Ovary (tissue), 9 donors: Measurements from ENCODE around the gene RASAL2. TPM values are rescaled to one million over a fixed set of nuclear protein-coding genes. Genes with fewer than 3 reads are reported as not detected.

ENCODE experiments used
- DNase-seq, 5 donors: peaks; one replicate each; pipeline ENCODE4 v3.0.0-alpha.2; 2019 to 2020
- H3K27ac ChIP-seq, 2 donors: fragments of 200-600 bp; one replicate each; pipeline versions ENCODE4 v1.5.1 to v1.8.0; 2019 to 2022
- H3K27me3 ChIP-seq: fragments of 200-600 bp; one replicate; pipeline ENCODE4 v1.8.0; 2022
- H3K36me3 ChIP-seq: fragments of 200-600 bp; sonication (generic); one replicate; pipeline ENCODE4 v1.5.1; 2019
- H3K4me1 ChIP-seq: one replicate; pipeline ENCODE4 v1.8.1; 2013; ENCODE audit warnings: mild to moderate bottlenecking, moderate library complexity; ENCODE audit not compliant: insufficient read depth
- H3K4me3 ChIP-seq: fragments of 200-600 bp; sonication (generic); one replicate; pipeline ENCODE4 v1.5.1; 2017
- H3K9me3 ChIP-seq, 2 donors: fragments of 200-600 bp in 1 of 2; sonication (generic) in 1 of 2; one replicate each; pipeline versions ENCODE4 v1.5.1 to v1.8.1; 2013 to 2019; ENCODE audit warnings: mild to moderate bottlenecking in 1 of 2, moderate library complexity in 1 of 2
- CTCF ChIP-seq, 3 donors: fragments of 450-650 bp in 2 of 3; fragments of 200-600 bp in 1 of 3; IDR thresholded peaks; one replicate each; pipeline versions ENCODE4 v1.5.1 to v1.8.0; 2016 to 2022; ENCODE audit warnings: antibody characterized with exemption in 3 of 3, mild to moderate bottlenecking in 1 of 3
- EP300 ChIP-seq: sonication (generic); formaldehyde crosslinking; IDR thresholded peaks from one replicate; pipeline ENCODE4 v1.6.1; 2017; ENCODE audit warnings: antibody characterized with exemption
- POLR2A ChIP-seq: fragments of 450-650 bp; IDR thresholded peaks from one replicate; pipeline ENCODE4 v1.6.1; 2017; ENCODE audit warnings: antibody characterized with exemption, mild to moderate bottlenecking, moderate library complexity
- WGBS, 3 donors: extraction: QIAGEN DNeasy Blood & Tissue Kit in 1 of 3; methylation state at CpG; one replicate each; pipeline versions ENCODE4 v1.1.5 to v1.1.7; 2013 to 2017; 5-methylcytosine and 5-hydroxymethylcytosine counted together
- intact Hi-C, 4 donors: fragments of 100-400 bp; cut with DNase I; formaldehyde crosslinking; loops; one replicate each; pipeline versions ENCODE4 v1.11.0 to v1.15.1; 2022 to 2023
- polyA plus RNA-seq, 2 donors: library from polyadenylated mRNA; stranded (reverse); fragments of 200-250 nt in 1 of 2; fragments of 350-450 nt in 1 of 2; fragmentation: Illumina TruSeq in 1 of 2; extraction: RNeasy Lipid Tissue Mini Kit (QIAGEN cat#74804) in 1 of 2; gene quantifications; one replicate each; pipeline ENCODE4 v1.2.3, GENCODE V29; 2013 to 2014
- total RNA-seq, 7 donors: library from RNA; depleted of rRNA in 2 of 7; stranded (reverse); fragments of >200 nt in 2 of 7; fragmentation: NEBNext Ultra II Directional in 3 of 7; extraction: Animal tissue kit (Norgen Biotek cat#: 25700) in 3 of 7; gene quantifications; one replicate each; pipeline versions ENCODE4 v1.1.0 to v1.2.4, GENCODE V29; 2016 to 2023
- donor health status: DM: no; HTN: no; CAD: no; lungs with moderate emphysema.
- donor health status: DM: no; HTN: no; CAD: no.
- donor health status: Bipolar disorder and iron deficiency.
- donor health status: DM: yes; HTN: yes; CAD: no.
- donor health status: DM: no; HTN: no; CAD: no.
- donor health status: DM: yes; HTN: yes; CAD: no.

The RASAL2 gene
- total and polyA plus RNA-seq, 9 donors, result 4.2 to 20.5 (median 11.5) TPM

DNA sequence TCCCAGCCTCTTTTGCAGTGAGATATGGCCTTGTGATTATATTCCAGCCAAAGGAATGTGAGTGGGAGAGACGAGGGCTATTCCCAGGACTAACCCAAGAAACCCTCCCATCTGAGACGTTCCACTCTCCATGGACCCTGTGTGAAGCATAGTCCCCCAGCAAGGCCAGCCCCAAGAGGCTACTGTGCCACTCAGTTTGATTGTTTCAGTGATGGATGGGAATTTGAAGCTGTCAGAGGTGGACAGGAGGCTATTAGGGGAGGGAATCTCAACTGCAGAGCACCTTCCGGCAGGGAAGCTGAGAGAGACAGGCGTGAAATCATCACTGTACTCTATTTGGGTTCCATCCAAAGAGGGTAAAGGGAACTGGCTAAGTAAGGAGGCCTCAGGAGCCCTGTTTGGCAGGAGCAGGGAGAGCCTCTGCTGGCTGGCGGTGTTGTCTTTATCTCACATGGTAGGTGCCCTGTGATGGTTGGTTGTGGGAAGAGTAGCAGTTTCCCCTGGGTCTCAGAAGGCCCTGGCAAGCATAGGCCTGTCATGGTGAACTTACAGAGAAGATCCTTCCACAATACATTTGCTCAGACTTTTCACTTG, 415.6 kb downstream of the RASAL2 start:
- Histone ChIP-seq H3K4me1 (no peaks in the 10 kb centered on the region), H3K9me3 (no peaks in the 10 kb centered on the region), H3K27me3 (no peaks in the 10 kb centered on the region), H3K36me3 (no peaks in the 10 kb centered on the region), H3K27ac (no peak overlapping the region), H3K4me3 (no peak overlapping the region)
- intact Hi-C loops, result no loop called here
- WGBS, 3 donors, result 46 to 51% (median 47%) methylated on average over 5 of the region's 5 CpGs
- no peak for DNase-seq
- TF ChIP-seq EP300 (no peak), CTCF (IDR thresholded peaks at IDR 0.05) (no peak), POLR2A (no peak)

- H3K27ac ChIP-seq, result no peak overlapping the region
- 86 to 97% (median 91%) methylated on average over 4 of the region's 4 CpGs for WGBS, 3 donors
Observed at GRCh38 chr1:178510155-178510554, 416.3 kb downstream of the RASAL2 start.

DNA sequence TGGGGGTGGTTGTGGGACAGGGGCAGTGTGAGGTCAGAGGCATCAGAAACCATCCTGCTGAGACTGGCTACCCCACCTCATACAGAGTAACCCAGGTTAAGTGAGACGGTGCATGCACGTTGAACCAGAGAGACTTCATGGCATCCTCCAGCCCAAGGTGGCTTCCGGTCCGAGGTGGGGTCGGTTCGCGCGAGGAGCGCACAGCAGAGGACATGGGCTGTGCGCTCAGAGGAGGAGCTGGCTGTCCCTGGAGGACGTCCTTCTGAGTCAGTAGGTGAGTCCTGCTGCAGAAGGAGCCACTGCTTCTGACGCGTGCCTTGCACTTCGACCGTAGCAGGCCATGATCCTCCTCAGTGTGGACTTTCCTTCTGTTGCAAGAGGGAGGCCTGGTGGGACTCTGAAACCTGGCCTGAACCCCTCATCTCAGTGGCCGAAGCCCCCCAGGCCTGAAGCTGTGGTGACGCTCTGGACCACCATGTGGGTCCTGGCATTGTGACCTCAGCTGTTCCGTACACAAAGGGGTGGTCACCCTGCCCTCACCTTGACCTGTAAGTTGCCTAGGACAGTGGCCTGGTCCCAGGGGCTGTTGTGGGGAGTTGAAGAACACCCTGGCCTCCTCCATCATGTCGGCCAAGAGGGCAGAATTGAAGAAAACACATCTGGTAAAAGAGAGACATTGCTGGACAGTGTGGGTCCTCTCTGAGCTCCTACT, 418.8 kb downstream of the RASAL2 start, which contains the start of gene TEX35:
TSS of gene TEX35 (plus strand) at position 544 of the 712 bp plus-strand sequence. CDS start at position 624, 80 bp downstream.
- intact Hi-C loops, result no loop called here

More at GRCh38 chr1:178510155-178510554, 416.3 kb downstream of the RASAL2 start:
- no peak for DNase-seq
- intact Hi-C loops, result no loop called here
- H3K36me3 ChIP-seq, result no peaks in the 10 kb centered on the region
- H3K4me1 ChIP-seq, result no peaks in the 10 kb centered on the region
- no peaks in the 10 kb centered on the region for H3K27me3 ChIP-seq
- no peaks in the 10 kb centered on the region for H3K9me3 ChIP-seq
- no peak overlapping the region for H3K4me3 ChIP-seq
- no peak for TF ChIP-seq CTCF (IDR thresholded peaks at IDR 0.05)
- TF ChIP-seq POLR2A, result no peak
- TF ChIP-seq EP300, result no peak

More for the DNA sequence above, 418.8 kb downstream of the RASAL2 start, which contains the start of gene TEX35:
- 92 to 96% (median 96%) methylated on average over 19 of the region's 19 CpGs for WGBS, 3 donors
- H3K27me3 ChIP-seq, result no peaks in the 10 kb centered on the region
- H3K36me3 ChIP-seq, result no peaks in the 10 kb centered on the region
- no peak within 1 kb of the TSS for H3K4me3 ChIP-seq
- TF ChIP-seq EP300 (no peak), CTCF (IDR thresholded peaks at IDR 0.05) (no peak), POLR2A (no peak)
- no peak for DNase-seq
- no peaks in the 10 kb centered on the region for H3K9me3 ChIP-seq
- no peak within 1 kb of the TSS for H3K27ac ChIP-seq
- H3K4me1 ChIP-seq, result no peaks in the 10 kb centered on the region
